ENCODE data around the gene PIK3IP1. TPM values are rescaled to one million over a fixed set of nuclear protein-coding genes. Genes with fewer than 3 reads are reported as not detected.
A peak's percentile ranks its signal among the peaks of the same experiment; 100 is the strongest.

The PIK3IP1 gene
- total and polyA plus RNA-seq, 8 donors, result 11.1 to 41.5 (median 12.5) TPM

GRCh38 chr22:31295831-31296657 is 3.8 kb upstream of the PIK3IP1 start:
- no peak for TF ChIP-seq CTCF (IDR thresholded peaks at IDR 0.05)
- no peak overlapping the region for H3K4me3 ChIP-seq
- H3K36me3 ChIP-seq, result no peaks in the 10 kb centered on the region
- no peak for ATAC-seq
- intact Hi-C loops (cut with DNase I), result no loop called here
- H3K4me1 ChIP-seq, result peaks cover 7 to 62% of the 10 kb centered on the region in 2 donors
- peaks cover 0 to 16% of the 10 kb centered on the region in 2 donors for H3K27me3 ChIP-seq
- no peaks in the 10 kb centered on the region for H3K9me3 ChIP-seq
- no peak for DNase-seq
- peak overlapping the region; percentile 41 to 68 for H3K27ac ChIP-seq

- Histone ChIP-seq H3K27ac (peak overlapping the region; percentile 41 to 68), H3K4me3 (no peak overlapping the region), H3K36me3 (no peaks in the 10 kb centered on the region), H3K9me3 (no peaks in the 10 kb centered on the region), H3K27me3 (peaks cover 0 to 18% of the 10 kb centered on the region in 2 donors), H3K4me1 (peaks cover 7 to 64% of the 10 kb centered on the region in 2 donors)
- ATAC-seq, result no peak
- no peak for DNase-seq
- TF ChIP-seq CTCF (IDR thresholded peaks at IDR 0.05), result no peak
- intact Hi-C loops (cut with DNase I), result no loop called here
Measured at GRCh38 chr22:31295360-31295759, 3.1 kb upstream of the PIK3IP1 start.

- H3K27ac ChIP-seq, result peak overlapping the region; percentile 90 to 97
- H3K4me3 ChIP-seq, result peak overlapping the region; percentile 72 to 83
- H3K9me3 ChIP-seq, result no peaks in the 10 kb centered on the region
- DNase-seq (peak in 1 of 4 donors; percentile 20), ATAC-seq (peak; percentile 1)
- intact Hi-C loops (cut with DNase I), result no loop called here
- TF ChIP-seq CTCF (IDR thresholded peaks at IDR 0.05), result no peak
- peaks cover 0 to 18% of the 10 kb centered on the region in 2 donors for H3K27me3 ChIP-seq
- no peaks in the 10 kb centered on the region for H3K36me3 ChIP-seq
- peaks cover 19 to 92% of the 10 kb centered on the region in 2 donors for H3K4me1 ChIP-seq
Measured at GRCh38 chr22:31291481-31292235, 630 bp downstream of the PIK3IP1 start.

GRCh38 chr22:31290494-31291471 is 1.5 kb downstream of the PIK3IP1 start:
- intact Hi-C loops (cut with DNase I), result no loop called here
- Histone ChIP-seq H3K4me3 (peak overlapping the region; percentile 72 to 83), H3K9me3 (no peaks in the 10 kb centered on the region), H3K27me3 (peaks cover 0 to 18% of the 10 kb centered on the region in 2 donors), H3K36me3 (peaks cover 0 to 3% of the 10 kb centered on the region in 2 donors), H3K27ac (peak overlapping the region; percentile 90 to 97), H3K4me1 (peaks cover 18 to 92% of the 10 kb centered on the region in 2 donors)
- peak; percentile 82 to 97 (median 95) for DNase-seq
- TF ChIP-seq CTCF (IDR thresholded peaks at IDR 0.05), result no peak
- ATAC-seq, result peak; percentile 89
